ENCODE data around the gene TAS2R43.
A peak's percentile ranks its signal among the peaks of the same experiment; 100 is the strongest.
"Not testable (repeated sequence)": the region's sequence is repeated elsewhere in the genome, so short reads cannot be mapped to it uniquely, and the experiment has no call there.

The TAS2R43 gene

DNA sequence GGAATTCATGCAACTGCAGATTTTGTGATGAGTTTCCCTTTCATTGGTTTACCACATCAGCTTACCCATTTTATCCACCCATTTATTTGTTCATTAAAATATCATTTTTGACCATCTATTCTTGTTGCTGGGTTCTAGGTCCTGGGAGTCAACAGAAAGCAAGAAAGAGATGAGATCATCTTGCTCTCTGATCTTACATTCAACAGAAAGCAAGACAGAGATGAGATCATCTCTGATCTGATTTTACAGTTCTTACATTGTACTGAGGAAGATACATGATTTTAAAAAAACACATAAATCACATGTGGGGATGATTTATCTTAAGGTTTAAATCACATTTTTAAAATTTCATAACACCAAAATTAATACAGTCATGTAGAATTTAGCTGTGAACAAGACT lies 32.3 kb downstream of the TAS2R43 start:
- H2AK5ac ChIP-seq (ENCODE audit: low read length, severe bottlenecking): no peak overlapping the region
- H3K4ac ChIP-seq (ENCODE audit: low read depth in 1 of 2, low read length in 2 of 2): no peak overlapping the region
- H2BK120ac ChIP-seq (ENCODE audit: low read depth, low read length): no peak overlapping the region

DNA sequence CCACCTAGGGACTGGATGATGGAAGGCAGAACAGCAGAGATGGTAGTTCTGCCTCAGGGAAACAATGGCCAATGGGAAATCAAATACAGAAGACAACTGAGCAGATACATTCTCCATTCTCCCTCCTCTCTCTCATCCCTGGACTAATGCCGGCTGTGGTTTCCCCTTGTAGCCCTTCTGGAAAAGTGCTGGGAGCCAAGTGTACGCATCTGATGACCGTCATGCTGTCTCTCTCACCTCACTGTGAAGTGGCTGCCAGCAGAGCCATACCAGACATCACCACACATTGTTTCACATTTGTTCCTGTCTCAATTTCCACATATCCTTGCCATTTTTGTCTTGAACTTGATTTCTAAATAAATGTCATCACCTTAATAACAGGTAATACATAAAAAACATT lies 33.1 kb downstream of the TAS2R43 start:
- Histone ChIP-seq H3K4me1 (ENCODE audit: control insufficient read depth, insufficient read depth, low read depth, low read length) (no peaks in the 10 kb centered on the region), H3K9ac (ENCODE audit: low read length) (no peak overlapping the region), H3K4ac (ENCODE audit: low read depth in 1 of 2, low read length in 2 of 2) (no peak overlapping the region), H4K91ac (ENCODE audit: low read length) (no peak overlapping the region), H2BK15ac (ENCODE audit: low read depth, poor library complexity, severe bottlenecking) (no peak overlapping the region), H2AFZ (ENCODE audit: low read depth, low read length) (no peak overlapping the region), H3K27ac (ENCODE audit: low read length, poor library complexity, severe bottlenecking) (no peak overlapping the region), H3K9me3 (ENCODE audit: control insufficient read depth, low read length) (no peaks in the 10 kb centered on the region), H4K8ac (ENCODE audit: low read length) (no peak overlapping the region), H2BK5ac (ENCODE audit: low read depth, low read length, poor library complexity, severe bottlenecking) (no peak overlapping the region), H2AK5ac (ENCODE audit: low read length, severe bottlenecking) (no peak overlapping the region), H3K23ac (ENCODE audit: low read length in 2 of 2) (no peak overlapping the region), H3K79me1 (replicated peaks; ENCODE audit: low read length, poor library complexity, severe bottlenecking) (peaks cover 14% of the 10 kb centered on the region), H3K18ac (ENCODE audit: low read depth in 1 of 2, low read length in 2 of 2) (no peak overlapping the region), H3K27me3 (ENCODE audit: control insufficient read depth in 1 of 2, insufficient read depth in 1 of 2, low read length in 2 of 2) (no peaks in the 10 kb centered on the region), H2BK120ac (ENCODE audit: low read depth, low read length) (no peak overlapping the region), H3K4me2 (ENCODE audit: low read length, poor library complexity, severe bottlenecking) (no peak overlapping the region), H3K36me3 (ENCODE audit: control insufficient read depth in 1 of 2, insufficient read depth in 2 of 2, low read depth in 1 of 2, low read length in 2 of 2) (no peaks in the 10 kb centered on the region), H3K14ac (ENCODE audit: low read length in 2 of 2) (no peak overlapping the region), H2BK12ac (ENCODE audit: low read length in 2 of 2) (no peak overlapping the region), H3K4me3 (ENCODE audit: insufficient read depth in 1 of 2, low read depth in 1 of 2, low read length in 2 of 2) (no peak overlapping the region)
- 96% methylated on average over 3 of the region's 3 CpGs for WGBS
- DNase-seq: no peak

More for the DNA sequence above, 32.3 kb downstream of the TAS2R43 start:
- Histone ChIP-seq H4K8ac (ENCODE audit: low read length) (no peak overlapping the region), H3K4me2 (ENCODE audit: low read length, poor library complexity, severe bottlenecking) (no peak overlapping the region), H2BK15ac (ENCODE audit: low read depth, poor library complexity, severe bottlenecking) (no peak overlapping the region), H3K14ac (ENCODE audit: low read length in 2 of 2) (no peak overlapping the region), H3K23ac (ENCODE audit: low read length in 2 of 2) (no peak overlapping the region), H3K4me3 (ENCODE audit: insufficient read depth in 1 of 2, low read depth in 1 of 2, low read length in 2 of 2) (no peak overlapping the region), H4K91ac (ENCODE audit: low read length) (no peak overlapping the region), H3K4me1 (ENCODE audit: control insufficient read depth, insufficient read depth, low read depth, low read length) (no peaks in the 10 kb centered on the region), H2BK5ac (ENCODE audit: low read depth, low read length, poor library complexity, severe bottlenecking) (no peak overlapping the region), H3K9ac (ENCODE audit: low read length) (no peak overlapping the region), H2AFZ (ENCODE audit: low read depth, low read length) (no peak overlapping the region), H3K79me1 (replicated peaks; ENCODE audit: low read length, poor library complexity, severe bottlenecking) (peaks cover 16% of the 10 kb centered on the region), H3K18ac (ENCODE audit: low read depth in 1 of 2, low read length in 2 of 2) (no peak overlapping the region), H3K27ac (ENCODE audit: low read length, poor library complexity, severe bottlenecking) (no peak overlapping the region), H3K9me3 (ENCODE audit: control insufficient read depth, low read length) (no peaks in the 10 kb centered on the region), H3K36me3 (ENCODE audit: control insufficient read depth in 1 of 2, insufficient read depth in 2 of 2, low read depth in 1 of 2, low read length in 2 of 2) (no peaks in the 10 kb centered on the region), H3K27me3 (ENCODE audit: control insufficient read depth in 1 of 2, insufficient read depth in 1 of 2, low read length in 2 of 2) (no peaks in the 10 kb centered on the region), H2BK12ac (ENCODE audit: low read length in 2 of 2) (no peak overlapping the region)
- DNase-seq: peak; percentile 4

DNA sequence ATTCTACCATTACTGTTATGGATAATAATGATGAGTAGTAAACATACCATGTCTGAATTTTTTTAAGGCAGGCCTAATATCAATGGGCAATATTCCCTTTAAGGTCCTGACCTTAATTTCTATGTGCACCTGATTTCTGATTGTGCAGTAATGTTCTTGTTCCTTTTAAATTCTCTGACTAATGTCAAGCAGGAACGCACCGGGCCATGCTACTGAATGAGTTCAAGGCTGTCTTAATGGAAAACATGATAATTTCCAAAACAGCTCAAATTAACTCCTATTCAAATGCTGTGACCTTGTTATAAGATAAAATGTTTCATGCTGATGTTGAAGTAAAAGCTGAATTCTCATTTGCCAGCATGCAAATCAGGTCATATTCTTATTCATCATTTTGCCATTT lies 36.8 kb downstream of the TAS2R43 start:
- Histone ChIP-seq H2AFZ (ENCODE audit: low read depth, low read length) (no peak overlapping the region), H4K91ac (ENCODE audit: low read length) (no peak overlapping the region), H3K79me1 (replicated peaks; ENCODE audit: low read length, poor library complexity, severe bottlenecking) (peaks cover 20% of the 10 kb centered on the region), H3K27ac (ENCODE audit: low read length, poor library complexity, severe bottlenecking) (no peak overlapping the region), H2AK5ac (ENCODE audit: low read length, severe bottlenecking) (no peak overlapping the region), H3K18ac (ENCODE audit: low read depth in 1 of 2, low read length in 2 of 2) (no peak overlapping the region), H3K9ac (ENCODE audit: low read length) (no peak overlapping the region), H2BK5ac (ENCODE audit: low read depth, low read length, poor library complexity, severe bottlenecking) (no peak overlapping the region), H2BK12ac (ENCODE audit: low read length in 2 of 2) (no peak overlapping the region), H3K4me1 (ENCODE audit: control insufficient read depth, insufficient read depth, low read depth, low read length) (no peaks in the 10 kb centered on the region), H3K36me3 (ENCODE audit: control insufficient read depth in 1 of 2, insufficient read depth in 2 of 2, low read depth in 1 of 2, low read length in 2 of 2) (peaks cover under 1 to 5% of the 10 kb centered on the region in 2 experiments), H3K4me2 (ENCODE audit: low read length, poor library complexity, severe bottlenecking) (no peak overlapping the region), H3K23ac (ENCODE audit: low read length in 2 of 2) (no peak overlapping the region), H2BK120ac (ENCODE audit: low read depth, low read length) (no peak overlapping the region), H3K9me3 (ENCODE audit: control insufficient read depth, low read length) (peaks cover 7% of the 10 kb centered on the region), H2BK15ac (ENCODE audit: low read depth, poor library complexity, severe bottlenecking) (no peak overlapping the region), H3K4ac (ENCODE audit: low read depth in 1 of 2, low read length in 2 of 2) (no peak overlapping the region), H4K8ac (ENCODE audit: low read length) (no peak overlapping the region), H3K4me3 (ENCODE audit: insufficient read depth in 1 of 2, low read depth in 1 of 2, low read length in 2 of 2) (no peak overlapping the region), H3K27me3 (ENCODE audit: control insufficient read depth in 1 of 2, insufficient read depth in 1 of 2, low read length in 2 of 2) (no peaks in the 10 kb centered on the region), H3K14ac (ENCODE audit: low read length in 2 of 2) (no peak overlapping the region)
- no peak for DNase-seq
- WGBS: 88% methylated on average over 1 of the region's 2 CpGs

DNA sequence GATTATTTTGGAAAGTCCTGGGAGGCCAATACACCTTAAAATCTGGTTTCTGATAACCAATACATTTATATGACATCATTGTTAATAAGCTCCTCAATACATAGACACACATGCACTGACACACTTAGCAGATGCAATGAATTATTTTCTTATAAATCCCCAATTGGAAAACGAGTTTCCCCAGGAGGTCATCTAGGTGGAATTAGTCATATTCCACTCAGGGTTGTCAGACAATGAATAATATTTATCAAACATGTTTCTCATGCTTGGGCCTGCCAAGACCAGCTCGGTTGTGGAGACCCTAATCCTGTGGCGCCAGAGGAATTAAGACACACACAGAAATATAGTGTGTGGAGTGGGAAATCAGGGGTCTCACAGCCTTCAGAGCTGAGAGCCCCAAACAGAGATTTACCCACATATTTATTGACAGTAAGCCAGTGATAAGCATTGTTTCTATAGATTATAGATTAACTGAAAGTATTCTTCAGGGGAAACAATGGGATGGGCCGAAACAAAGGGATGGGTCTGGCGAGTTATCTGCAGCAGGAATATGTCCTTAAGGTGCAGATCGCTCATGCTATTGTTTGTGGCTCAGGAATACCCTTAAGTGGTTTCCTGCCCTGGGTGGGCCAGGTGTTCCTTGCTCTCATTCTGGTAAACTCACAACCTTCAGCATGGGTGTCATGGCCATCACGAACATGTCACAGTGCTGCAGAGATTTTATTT lies 42.1 kb downstream of the TAS2R43 start:
- H3K27me3 ChIP-seq (ENCODE audit: control insufficient read depth in 1 of 2, insufficient read depth in 1 of 2, low read length in 2 of 2); H2AFZ ChIP-seq (ENCODE audit: low read depth, low read length); DNase-seq; H3K4me3 ChIP-seq (ENCODE audit: insufficient read depth in 1 of 2, low read depth in 1 of 2, low read length in 2 of 2); H3K23ac ChIP-seq (ENCODE audit: low read length in 2 of 2); H2AK5ac ChIP-seq (ENCODE audit: low read length, severe bottlenecking); H3K14ac ChIP-seq (ENCODE audit: low read length in 2 of 2); H2BK12ac ChIP-seq (ENCODE audit: low read length in 2 of 2); H3K18ac ChIP-seq (ENCODE audit: low read depth in 1 of 2, low read length in 2 of 2); H2BK120ac ChIP-seq (ENCODE audit: low read depth, low read length); H2BK15ac ChIP-seq (ENCODE audit: low read depth, poor library complexity, severe bottlenecking); H3K4me2 ChIP-seq (ENCODE audit: low read length, poor library complexity, severe bottlenecking); H4K8ac ChIP-seq (ENCODE audit: low read length); H3K4me1 ChIP-seq (ENCODE audit: control insufficient read depth, insufficient read depth, low read depth, low read length); H3K4ac ChIP-seq (ENCODE audit: low read depth in 1 of 2, low read length in 2 of 2); H4K91ac ChIP-seq (ENCODE audit: low read length); H3K27ac ChIP-seq (ENCODE audit: low read length, poor library complexity, severe bottlenecking); H3K9ac ChIP-seq (ENCODE audit: low read length); H3K9me3 ChIP-seq (ENCODE audit: control insufficient read depth, low read length); H2BK5ac ChIP-seq (ENCODE audit: low read depth, low read length, poor library complexity, severe bottlenecking): not testable (repeated sequence)
- H3K79me1 ChIP-seq (replicated peaks; ENCODE audit: low read length, poor library complexity, severe bottlenecking): peaks cover 19% of the 10 kb centered on the region
- WGBS: 94% methylated on average over 5 of the region's 7 CpGs
- H3K36me3 ChIP-seq (ENCODE audit: control insufficient read depth in 1 of 2, insufficient read depth in 2 of 2, low read depth in 1 of 2, low read length in 2 of 2): peaks cover 2 to 23% of the 10 kb centered on the region in 2 experiments

Data from mesenchymal stem cell (in vitro differentiated cells and primary cell).